SH-SY5Y (cell line): Measurements from ENCODE around the gene RBM5.
A peak's percentile ranks its signal among the peaks of the same experiment; 100 is the strongest.

Experiments used
- GATA2 ChIP-seq: IDR thresholded peaks from 2 replicates; pipeline ENCODE4 v1.6.1; 2011; ENCODE audit warnings: mild to moderate bottlenecking, low read depth, low read length
- GATA3 ChIP-seq: IDR thresholded peaks from 2 replicates; pipeline ENCODE4 v1.6.1; 2011; ENCODE audit warnings: low read depth, mild to moderate bottlenecking, low read length, moderate library complexity

The RBM5 gene

DNA sequence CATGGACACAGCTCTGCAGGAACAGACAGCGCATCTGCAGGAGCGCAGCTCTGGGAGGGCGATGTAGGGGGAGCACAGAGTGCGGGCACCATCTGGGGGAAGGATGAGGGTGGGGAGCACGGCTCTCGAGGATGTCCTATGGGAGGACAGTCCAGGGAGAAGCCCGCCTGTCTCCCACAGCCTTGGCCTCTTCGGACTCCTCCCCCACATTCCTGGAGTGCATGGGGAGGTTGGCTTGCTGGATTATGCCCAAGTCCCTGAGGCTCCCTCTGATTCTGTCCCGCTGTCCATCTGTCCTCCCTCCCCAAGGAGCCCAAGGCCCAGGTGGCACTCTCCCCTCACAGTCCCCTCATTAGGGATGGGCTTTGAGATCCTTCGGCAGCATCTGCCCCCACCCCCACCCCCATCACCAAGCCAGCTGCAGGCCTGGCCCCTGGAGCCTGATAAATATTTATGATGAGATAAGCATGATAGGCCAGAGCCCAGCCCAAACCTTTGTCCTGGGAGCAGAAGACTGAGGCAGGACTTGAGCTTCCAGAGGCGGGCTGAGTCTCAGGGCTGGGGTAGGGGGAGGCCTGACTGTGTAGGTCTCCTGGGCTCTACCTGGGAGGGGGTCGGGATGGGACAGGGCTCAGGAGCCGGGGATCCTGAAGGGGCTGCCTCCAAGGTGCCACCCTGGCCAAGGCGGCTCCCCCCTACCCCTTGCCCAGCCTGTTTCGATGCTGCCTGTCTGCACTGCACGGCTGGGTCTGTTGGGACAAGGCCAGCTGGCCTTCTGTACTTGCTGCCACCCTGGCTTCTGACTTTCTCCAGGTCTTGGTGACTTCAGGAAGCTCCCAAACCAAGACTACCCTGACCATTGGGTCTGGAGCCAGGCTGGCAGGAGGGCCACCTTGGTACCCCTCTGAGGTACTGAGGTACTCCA lies 37.8 kb downstream of the RBM5 start:
- TF ChIP-seq GATA3 (no peak), GATA2 (peak; percentile 65)

DNA sequence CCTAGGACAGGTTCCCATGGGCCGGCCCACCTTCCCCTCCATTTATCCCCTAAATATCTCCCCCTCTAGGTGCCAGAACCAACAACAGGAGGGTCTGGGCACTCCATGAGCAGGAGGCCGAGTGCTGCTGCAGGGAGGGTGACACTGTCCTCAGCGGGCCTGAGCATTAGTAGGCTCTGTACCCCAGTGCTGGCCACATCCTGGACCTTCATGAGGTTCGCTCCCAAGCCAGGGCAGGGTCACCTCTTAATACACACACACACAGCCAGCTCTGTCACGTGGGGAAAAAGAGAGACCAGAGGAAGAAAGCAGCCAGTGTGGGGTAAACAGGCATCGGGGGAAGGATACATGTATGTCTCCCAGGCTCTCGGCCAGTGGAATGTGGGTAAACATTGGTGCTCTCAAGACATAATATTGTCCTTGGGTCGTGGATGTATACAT lies 38.6 kb downstream of the RBM5 start:
- TF ChIP-seq GATA2 (no peak), GATA3 (no peak)

DNA sequence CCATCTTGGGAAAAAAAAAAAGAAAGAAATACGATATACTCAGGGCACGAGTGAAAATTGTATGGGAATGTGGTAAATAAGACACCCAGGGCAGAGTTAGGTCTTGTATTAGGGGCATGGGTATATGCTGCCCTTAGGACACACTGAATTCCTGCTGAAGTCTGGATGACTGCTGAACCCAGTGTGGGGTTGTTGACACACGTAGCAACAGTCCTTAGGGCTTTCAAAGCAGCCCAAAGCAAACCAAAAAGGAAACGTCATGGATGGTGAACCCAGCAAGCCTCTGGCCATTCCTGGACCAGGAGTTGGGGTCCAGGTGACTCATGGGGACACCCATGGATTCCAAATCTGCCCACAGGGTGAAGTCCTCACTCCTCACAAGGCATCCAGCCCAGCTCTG lies 39.3 kb downstream of the RBM5 start:
- no peak for TF ChIP-seq GATA3
- TF ChIP-seq GATA2, result no peak

DNA sequence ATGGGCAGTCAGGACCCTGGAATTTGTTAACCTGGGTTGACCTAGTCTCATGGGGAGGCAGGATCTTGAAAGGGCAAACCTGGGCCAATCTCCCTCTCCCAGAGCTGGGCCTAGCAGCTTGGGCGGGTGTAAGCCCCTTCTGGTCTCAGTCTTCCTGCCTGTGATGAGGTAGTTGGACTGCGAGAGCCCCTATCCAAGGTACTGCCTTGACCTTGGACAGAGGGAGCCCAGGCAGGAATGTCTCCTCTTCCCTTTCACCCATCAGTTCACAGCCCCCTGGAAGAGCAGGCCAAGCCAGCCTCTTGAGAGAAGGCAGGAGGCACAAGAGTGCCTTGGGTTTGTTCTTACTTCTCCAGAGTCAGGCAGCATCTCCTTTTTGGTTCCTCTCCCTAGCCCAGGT lies 41.7 kb downstream of the RBM5 start:
- no peak for TF ChIP-seq GATA3
- no peak for TF ChIP-seq GATA2

DNA sequence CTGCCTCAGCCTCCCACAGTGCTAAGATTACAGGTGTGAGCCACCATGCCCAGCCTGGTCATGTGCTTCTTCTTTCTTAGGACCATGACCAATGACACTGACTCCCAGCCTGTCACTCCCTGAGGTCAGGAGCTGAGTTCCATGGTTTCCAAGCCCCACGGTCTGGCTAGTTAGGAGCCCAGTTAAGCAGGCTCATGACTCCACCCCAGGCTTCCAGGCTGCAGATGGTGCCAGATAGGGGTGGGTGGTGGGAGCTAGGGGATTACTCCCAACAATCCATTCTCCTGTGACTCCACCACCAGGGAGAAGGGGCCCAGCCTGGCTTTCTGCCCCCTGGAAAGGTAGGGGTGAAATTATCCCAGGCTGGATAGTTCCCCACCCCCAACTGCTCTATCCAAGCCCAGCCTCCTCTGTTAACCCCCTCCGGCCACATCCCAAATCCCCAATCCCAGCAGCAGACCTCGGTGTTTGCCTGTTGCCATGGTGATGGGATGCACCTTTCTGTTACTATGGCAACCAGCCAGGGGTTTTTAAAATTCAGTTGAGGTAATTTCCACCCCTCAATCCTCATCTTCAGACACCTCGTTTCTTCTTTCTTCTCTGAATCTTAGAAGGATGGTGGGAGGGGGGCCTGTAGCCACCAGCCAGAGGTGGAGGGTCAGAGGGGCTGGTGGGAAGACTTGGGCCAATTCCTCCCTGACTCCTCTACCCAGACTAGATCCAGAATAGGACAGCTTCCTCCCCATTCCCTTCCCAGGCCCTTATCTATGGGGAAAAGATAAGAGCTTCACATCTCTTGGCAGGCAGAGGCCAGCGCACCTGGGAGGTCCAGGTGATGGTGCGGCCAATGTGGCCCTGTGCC lies 43.9 kb downstream of the RBM5 start:
- TF ChIP-seq GATA3 (no peak), GATA2 (0 out of 2 replicates have a peak, but pooled peaks have one; percentile 35)

DNA sequence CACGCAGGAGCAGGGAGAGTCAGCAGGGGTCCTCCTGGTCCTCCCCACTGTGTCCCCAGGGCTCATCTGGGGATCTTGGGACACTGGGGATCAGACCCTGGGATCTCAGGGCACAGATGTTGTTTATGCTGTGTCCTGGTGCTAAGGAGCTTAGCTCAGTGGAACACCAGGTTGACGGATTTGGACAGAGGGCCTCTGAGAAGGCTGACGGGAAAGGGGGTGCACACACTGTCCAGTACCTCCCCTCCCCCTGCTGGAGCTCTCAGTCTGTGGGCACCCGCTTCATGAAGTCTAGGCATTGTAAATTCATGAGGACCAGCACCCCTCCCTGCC lies 44.5 kb downstream of the RBM5 start:
- TF ChIP-seq GATA2, result no peak

DNA sequence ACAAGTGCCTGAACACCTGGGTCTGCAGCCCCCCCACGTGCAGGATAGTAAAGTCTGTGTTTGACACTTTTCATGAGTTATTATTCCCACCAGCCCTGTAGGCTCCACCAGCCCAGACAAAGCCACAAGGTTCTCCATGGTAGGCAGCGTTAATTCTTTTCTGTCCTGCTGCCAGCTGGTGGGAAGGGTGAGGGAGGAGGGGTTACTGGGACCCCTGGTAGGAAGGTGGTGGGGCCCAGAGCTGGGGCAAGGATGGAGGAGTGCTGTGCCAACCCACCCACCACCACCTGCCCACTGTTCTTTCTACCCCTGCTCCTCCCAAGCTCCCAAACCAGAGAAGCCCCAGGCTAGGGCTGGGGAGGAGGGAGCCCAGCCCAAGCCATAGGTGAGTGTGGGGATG lies 45.6 kb downstream of the RBM5 start:
- TF ChIP-seq GATA3 (no peak), GATA2 (no peak)

DNA sequence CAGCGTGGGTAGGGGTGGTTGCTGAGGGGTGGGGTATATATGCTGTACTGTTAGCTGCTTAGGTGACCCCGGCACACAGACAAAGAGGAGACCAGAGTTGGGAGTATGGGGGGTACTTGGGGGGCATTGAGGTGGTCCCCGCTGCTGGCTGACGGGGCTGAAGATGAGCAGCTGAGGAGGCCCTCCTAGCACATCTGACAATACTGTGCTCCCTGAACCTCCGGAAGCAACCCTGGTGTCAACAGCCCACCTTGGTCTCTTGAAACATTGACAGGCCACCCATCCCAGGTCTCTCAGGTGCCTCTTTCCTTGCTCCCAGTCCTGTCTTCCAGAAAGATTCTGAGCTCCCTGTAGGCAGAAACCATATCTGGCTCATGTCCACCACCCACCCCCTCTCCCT lies 47.2 kb downstream of the RBM5 start:
- no peak for TF ChIP-seq GATA2
- no peak for TF ChIP-seq GATA3

DNA sequence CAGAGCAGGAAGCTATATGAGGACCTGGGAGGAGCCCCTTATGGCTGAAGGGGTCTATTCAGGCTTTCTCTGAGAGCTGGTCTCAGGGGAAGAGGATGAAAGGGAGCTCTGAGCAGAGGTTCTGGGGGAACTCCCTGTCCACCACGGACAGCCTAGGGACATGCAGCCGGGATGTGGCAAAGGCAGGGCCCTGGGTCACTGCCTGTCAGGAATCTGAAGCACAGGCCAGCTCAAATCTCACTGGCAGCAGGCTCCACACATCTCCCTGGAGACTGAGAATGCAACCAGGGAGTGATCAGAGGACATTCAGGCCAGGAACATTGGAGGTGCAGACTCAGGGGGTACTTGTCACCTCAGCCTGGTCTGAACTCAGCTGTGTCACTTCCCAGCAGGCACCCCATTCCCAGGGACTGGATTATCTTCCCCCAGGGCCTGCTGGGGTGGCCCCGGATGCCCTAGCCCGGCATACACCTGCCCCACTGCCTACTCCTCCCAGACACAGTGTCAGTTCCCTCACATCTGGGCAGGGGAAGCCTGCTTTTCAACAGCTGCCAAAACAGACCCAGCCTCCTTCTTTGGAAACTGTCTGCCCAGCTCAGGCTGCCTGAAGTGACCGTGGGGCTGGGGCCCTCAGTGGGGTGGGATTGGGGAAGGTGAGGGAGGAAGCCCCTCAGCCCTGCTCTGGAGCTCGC lies 48.1 kb downstream of the RBM5 start:
- no peak for TF ChIP-seq GATA3
- TF ChIP-seq GATA2, result no peak

DNA sequence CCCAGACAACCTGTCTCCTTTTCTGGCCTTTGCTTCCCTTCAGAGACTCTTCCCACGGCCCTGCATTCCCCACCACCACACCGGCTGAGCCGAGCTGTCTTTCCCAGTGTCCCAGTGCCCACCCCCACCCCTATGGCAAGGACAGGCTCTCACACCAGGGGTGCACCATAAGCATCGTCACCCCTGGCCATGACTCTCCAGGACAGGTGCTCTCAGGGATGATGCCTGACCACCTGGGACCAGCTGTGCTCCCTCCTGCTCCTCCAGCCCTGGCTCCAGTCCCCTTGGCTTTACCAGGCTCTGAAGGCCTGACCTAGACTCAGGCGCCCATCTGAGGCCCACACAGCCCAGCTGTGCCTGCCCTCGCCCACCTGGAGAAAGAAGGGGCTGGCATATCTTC lies 48.8 kb downstream of the RBM5 start:
- no peak for TF ChIP-seq GATA2
- no peak for TF ChIP-seq GATA3

DNA sequence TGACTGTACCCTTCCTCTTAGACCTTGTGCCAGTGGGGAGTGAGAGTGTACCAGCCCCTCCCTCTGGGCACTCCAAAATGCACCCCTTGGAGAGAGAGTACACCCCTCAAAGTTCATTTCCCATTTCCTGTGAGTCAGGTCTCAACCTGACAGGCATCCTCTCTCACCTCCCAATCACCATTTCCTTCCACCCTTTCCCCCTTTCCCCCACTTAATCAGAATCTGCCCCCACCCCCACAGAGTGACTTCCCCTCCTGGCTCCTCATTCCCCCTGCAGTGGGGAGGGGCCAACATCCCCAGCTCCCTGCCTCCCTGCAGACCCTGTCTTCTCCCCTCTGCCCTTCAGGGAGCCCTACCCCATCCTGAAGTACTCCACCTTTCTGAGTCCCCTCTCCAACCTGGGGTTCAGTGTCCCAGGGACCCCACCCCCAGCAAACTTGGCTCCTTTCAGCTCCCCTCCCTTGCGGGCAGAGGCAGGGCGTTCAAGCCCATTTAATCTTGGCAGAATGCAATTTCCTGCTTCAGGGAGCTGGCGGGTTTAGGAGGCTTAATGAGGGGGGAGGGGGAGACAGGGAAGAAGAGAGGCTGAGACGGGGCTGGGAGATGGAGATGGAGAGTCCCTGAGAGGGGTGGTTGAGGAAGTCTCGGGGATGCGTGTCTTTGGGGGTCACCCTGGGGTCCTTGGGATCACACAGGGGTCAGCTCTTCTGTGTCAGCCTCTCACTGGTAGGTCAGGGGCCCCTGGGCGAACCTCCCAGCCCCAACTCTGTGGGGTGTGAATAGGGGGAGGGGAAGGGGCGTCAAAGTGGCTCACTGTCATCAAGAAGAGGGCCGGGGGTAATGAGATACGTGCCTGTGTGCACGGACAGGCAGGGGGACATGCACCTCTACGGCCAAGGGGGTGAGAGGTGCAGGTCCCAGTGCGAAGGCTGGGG lies 49.8 kb downstream of the RBM5 start:
- TF ChIP-seq GATA2 (no peak), GATA3 (no peak)

DNA sequence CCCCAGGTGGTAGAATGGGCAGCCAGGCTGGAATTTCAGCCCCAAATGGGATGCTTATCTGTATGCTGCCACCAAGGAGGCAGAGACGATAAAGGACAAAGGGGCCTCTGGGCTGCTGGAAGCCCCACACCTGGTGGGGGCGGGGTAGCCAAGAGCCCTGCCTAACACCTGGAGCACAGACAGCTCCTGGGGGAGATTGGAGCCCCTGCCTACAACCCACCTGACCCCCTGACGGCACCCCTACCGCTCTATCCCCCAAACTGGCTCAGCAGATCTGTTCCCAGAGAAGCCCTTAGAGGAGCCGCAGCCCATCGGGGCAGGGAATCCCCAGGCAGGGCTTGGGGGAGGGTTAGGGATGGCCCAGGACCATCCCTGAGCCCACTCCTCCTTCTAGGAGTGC lies 50.6 kb downstream of the RBM5 start:
- TF ChIP-seq GATA2, result no peak
- no peak for TF ChIP-seq GATA3

DNA sequence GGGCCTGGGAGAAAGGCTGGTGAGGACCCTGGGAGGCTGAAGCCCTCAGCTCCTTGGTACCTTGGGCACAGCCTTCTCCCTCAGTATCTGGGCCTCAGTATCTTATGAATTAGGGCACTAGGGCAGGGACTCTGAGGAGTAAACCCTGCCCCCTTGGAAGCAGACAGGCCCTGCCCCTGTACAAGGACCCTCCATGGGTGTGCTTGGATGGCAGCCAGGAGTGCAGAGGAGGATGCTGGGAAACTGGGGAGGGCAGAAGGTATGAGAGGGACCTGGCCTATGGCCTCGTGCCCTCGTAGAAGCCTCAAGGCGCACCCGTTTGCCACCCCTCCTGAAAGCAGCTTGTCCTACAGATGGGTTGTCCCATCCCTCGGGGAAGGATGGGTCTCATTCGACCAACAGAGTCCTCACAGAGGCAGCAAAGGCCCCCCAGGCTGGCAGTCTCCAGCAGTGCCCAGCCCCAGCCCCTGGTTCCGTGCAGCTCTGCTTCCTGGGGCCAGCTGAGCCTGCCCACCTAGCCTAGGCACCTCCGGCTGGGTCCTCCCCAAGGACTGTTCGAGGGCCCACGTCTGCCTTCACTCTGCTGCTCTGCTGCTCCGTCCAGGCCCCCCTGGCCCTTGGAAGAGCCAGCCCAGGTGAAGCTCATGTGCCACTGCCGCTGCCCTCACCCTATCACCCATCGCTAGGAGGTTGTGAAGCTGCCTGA lies 51.2 kb downstream of the RBM5 start:
- TF ChIP-seq GATA2 (no peak), GATA3 (no peak)
